T-helper 2 cell (primary cell): ENCODE data around the gene RNLS.
A peak's percentile ranks its signal among the peaks of the same experiment; 100 is the strongest.

Experiments
- DNase-seq, 5 experiments: peaks; one replicate each; pipeline versions ENCODE4 v3.0.0 to v3.0.0-alpha.2; 2012 to 2022

The RNLS gene

GRCh38 chr10:88427024-88427423 lies 156.1 kb downstream of the RNLS start:
- DNase-seq: no peak

GRCh38 chr10:88424881-88425280 lies 158.2 kb downstream of the RNLS start:
- DNase-seq: no peak

- no peak for DNase-seq
These were observed 159.4 kb downstream of the RNLS start for GRCh38 chr10:88423732-88424131.

- DNase-seq: no peak
These were observed 161.5 kb downstream of the RNLS start for GRCh38 chr10:88421590-88421989.

- no peak for DNase-seq
These were observed 164.2 kb downstream of the RNLS start for GRCh38 chr10:88418871-88419270.

- no peak for DNase-seq
These were observed 165.6 kb downstream of the RNLS start for GRCh38 chr10:88417387-88418030.

- no peak for DNase-seq
These were observed 166.3 kb downstream of the RNLS start for GRCh38 chr10:88416801-88417200.

- DNase-seq: no peak
These were observed 167.5 kb downstream of the RNLS start for GRCh38 chr10:88415533-88416130.

- no peak for DNase-seq
These were observed 169.7 kb downstream of the RNLS start for GRCh38 chr10:88413412-88413811.

- no peak for DNase-seq
These were observed 171.3 kb downstream of the RNLS start for GRCh38 chr10:88411772-88412349.

- no peak for DNase-seq
These were observed 173.3 kb downstream of the RNLS start for GRCh38 chr10:88409824-88410223.

- DNase-seq: no peak
These were observed 173.9 kb downstream of the RNLS start for GRCh38 chr10:88409236-88409635.

- DNase-seq: no peak
These were observed 175.0 kb downstream of the RNLS start for GRCh38 chr10:88408096-88408495.

- no peak for DNase-seq
These were observed 179.0 kb downstream of the RNLS start for GRCh38 chr10:88404133-88404532.

GRCh38 chr10:88401671-88402347 lies 181.3 kb downstream of the RNLS start:
- no peak for DNase-seq

GRCh38 chr10:88399240-88399639 lies 183.9 kb downstream of the RNLS start:
- no peak for DNase-seq

GRCh38 chr10:88395677-88396076 lies 187.4 kb downstream of the RNLS start:
- peak in 1 of 5 experiments; percentile 49 for DNase-seq

GRCh38 chr10:88392222-88392621 lies 190.9 kb downstream of the RNLS start:
- peak in 1 of 5 experiments; percentile 84 for DNase-seq

- no peak for DNase-seq
These were observed 193.1 kb downstream of the RNLS start for GRCh38 chr10:88390041-88390440.

- DNase-seq: peak in 1 of 5 experiments; percentile 68
These were observed 193.7 kb downstream of the RNLS start for GRCh38 chr10:88389456-88389855.

GRCh38 chr10:88388324-88388723 lies 194.8 kb downstream of the RNLS start:
- DNase-seq: no peak

GRCh38 chr10:88386821-88387773 lies 196.0 kb downstream of the RNLS start:
- DNase-seq: peak in 1 of 5 experiments; percentile 68
